HepG2 (cell line): Measurements from ENCODE around the gene DISP2. TPM values are rescaled to one million over a fixed set of nuclear protein-coding genes. Genes with fewer than 3 reads are reported as not detected.

Experiments
- KAT8 ChIP-seq: IDR thresholded peaks from 2 replicates; pipeline ENCODE4 v1.6.1; 2016; ENCODE audit warnings: missing genetic modification reagents, missing compliant biosample characterization
- KDM2A ChIP-seq: sonication (generic); formaldehyde crosslinking; IDR thresholded peaks from 2 replicates; pipeline ENCODE4 v1.4.0; 2020; ENCODE audit warnings: low read depth, missing genetic modification reagents, borderline replicate concordance
- RELA ChIP-seq: sonication (generic); formaldehyde crosslinking; IDR thresholded peaks from 2 replicates; pipeline ENCODE4 v1.4.0; 2020; ENCODE audit warnings: missing genetic modification reagents
- SIN3A ChIP-seq: IDR thresholded peaks from 2 replicates; pipeline ENCODE4 v1.6.1; 2011; ENCODE audit warnings: low read depth, mild to moderate bottlenecking, control low read depth, low read length, borderline replicate concordance
- SNRNP70 ChIP-seq: fragments of 200-400 bp; formaldehyde crosslinking; IDR thresholded peaks from 2 replicates; pipeline ENCODE4 v1.6.1; 2017; ENCODE audit warnings: mild to moderate bottlenecking, low read depth, low read length, moderate library complexity
- SOX13 ChIP-seq, 3 experiments: fragments of 450-650 bp in 1 of 3; sonication (generic) in 1 of 3; formaldehyde crosslinking in 1 of 3; IDR thresholded peaks in 2 of 3; conservative IDR thresholded peaks in 1 of 3; 2 replicates each; pipeline versions ENCODE4 v1.5.0 to v1.6.1; 2016 to 2020; ENCODE audit warnings: antibody characterized with exemption in 1 of 3, mild to moderate bottlenecking in 1 of 3, missing compliant biosample characterization in 1 of 3, missing genetic modification reagents in 1 of 3, moderate library complexity in 1 of 3
- SOX6 ChIP-seq, 2 experiments: fragments of 450-650 bp in 1 of 2; sonication (generic) in 1 of 2; formaldehyde crosslinking in 1 of 2; IDR thresholded peaks; 2 replicates each; pipeline versions ENCODE4 v1.4.0 to v1.6.1; 2017 to 2020; ENCODE audit warnings: antibody characterized with exemption in 1 of 2, mild to moderate bottlenecking in 1 of 2, missing genetic modification reagents in 1 of 2
- SRY ChIP-seq: sonication (generic); formaldehyde crosslinking; IDR thresholded peaks from 2 replicates; pipeline ENCODE4 v1.8.0; 2022; ENCODE audit warnings: mild to moderate bottlenecking, missing genetic modification reagents
- ZMYM4 ChIP-seq: sonication (generic); formaldehyde crosslinking; IDR thresholded peaks from 2 replicates; pipeline ENCODE4 v1.8.1; 2023; ENCODE audit warnings: mild to moderate bottlenecking, missing genetic modification reagents
- ZNF776 ChIP-seq: sonication (generic); formaldehyde crosslinking; IDR thresholded peaks from 2 replicates; pipeline ENCODE4 v1.4.0; 2020; ENCODE audit warnings: mild to moderate bottlenecking, missing genetic modification reagents
- ZNF839 ChIP-seq: sonication (generic); formaldehyde crosslinking; IDR thresholded peaks from 2 replicates; pipeline ENCODE4 v1.4.0; 2020; ENCODE audit warnings: missing genetic modification reagents, mild to moderate bottlenecking, borderline replicate concordance
- polyA plus RNA-seq, 8 experiments: library from polyadenylated mRNA; depleted of rRNA in 3 of 8; stranded (reverse) in 7 of 8; unstranded in 1 of 8; fragments of >200 nt; fragmentation: Illumina TruSeq in 4 of 8; extraction: Trizol in 4 of 8; gene quantifications; 2 replicates each; pipeline versions ENCODE4 v1.2.1 to v1.2.3, GENCODE V29; 2011 to 2016; ENCODE audit warnings: low read depth in 4 of 8, missing spikeins in 1 of 8, mixed read lengths in 1 of 8; ENCODE audit not compliant: insufficient read depth in 1 of 8
- total RNA-seq, 5 experiments: library from RNA; depleted of rRNA; stranded (reverse); fragments of >200 nt; fragmentation: Illumina TruSeq; extraction: Trizol; gene quantifications; 2 replicates each; pipeline ENCODE4 v1.2.3, GENCODE V29; 2016; ENCODE audit warnings: low read depth in 1 of 5
- TF ChIP-seq, protein P1 (sequence below): sonication (generic); formaldehyde crosslinking; IDR thresholded peaks from 2 replicates; pipeline ENCODE4 v1.5.0; 2020; ENCODE audit warnings: mild to moderate bottlenecking, missing genetic modification reagents
- TF ChIP-seq, protein P2 (sequence below): fragments of 450-650 bp; IDR thresholded peaks from 2 replicates; pipeline ENCODE4 v1.6.1; 2016
- TF ChIP-seq, protein P3 (sequence below): sonication (generic); formaldehyde crosslinking; IDR thresholded peaks from 2 replicates; pipeline ENCODE4 v1.4.0; 2020; ENCODE audit warnings: mild to moderate bottlenecking, missing genetic modification reagents
- TF ChIP-seq, protein P4 (sequence below): sonication (generic); formaldehyde crosslinking; IDR thresholded peaks from 2 replicates; pipeline ENCODE4 v1.4.0; 2020; ENCODE audit warnings: missing genetic modification reagents, borderline replicate concordance
- TF ChIP-seq, protein P5 (sequence below): sonication (generic); formaldehyde crosslinking; IDR thresholded peaks from 2 replicates; pipeline ENCODE4 v1.5.1; 2020; ENCODE audit warnings: mild to moderate bottlenecking, missing genetic modification reagents, moderate library complexity

DISP2 gene
- total and polyA plus RNA-seq, 2 of the 13 experiments (the other 11 are each of a cell fraction or from before 2014, with no cell fraction given): 0.09 to 0.32 TPM

DNA sequence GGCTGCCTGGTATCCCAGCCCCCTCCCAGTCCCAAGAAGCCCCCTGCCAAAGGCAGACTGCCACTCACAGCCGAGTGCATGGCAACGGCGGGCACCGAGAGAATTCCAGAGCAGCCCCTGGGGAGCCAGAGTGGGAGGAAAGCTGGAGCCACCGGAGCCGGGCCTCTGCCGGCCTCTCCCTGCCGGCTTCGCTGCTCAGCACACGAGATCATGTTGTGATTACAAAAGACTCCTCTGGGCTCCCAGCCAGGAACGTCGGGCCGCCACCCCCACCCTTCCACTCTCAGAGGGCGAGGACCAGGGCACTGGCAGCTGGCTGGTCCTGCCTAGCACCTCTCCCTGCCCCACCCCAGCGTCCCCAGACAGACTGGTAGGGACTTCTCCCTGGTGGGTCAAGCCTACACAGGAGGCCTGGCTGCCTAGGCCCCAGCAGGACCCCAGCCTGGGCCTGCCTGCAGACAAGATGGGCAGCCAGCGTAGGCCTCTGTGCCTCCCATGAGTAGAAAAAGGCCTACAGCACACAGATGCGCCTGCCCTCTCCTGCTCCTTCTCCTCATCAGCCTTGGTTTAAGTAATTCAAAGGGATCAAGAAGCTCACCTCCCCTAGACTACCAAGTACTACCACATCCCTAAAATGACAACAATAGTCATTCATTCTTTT, 17.1 kb upstream of the DISP2 start, which contains the start of gene CCDC9B (continued):
- TF ChIP-seq, protein P1, sequence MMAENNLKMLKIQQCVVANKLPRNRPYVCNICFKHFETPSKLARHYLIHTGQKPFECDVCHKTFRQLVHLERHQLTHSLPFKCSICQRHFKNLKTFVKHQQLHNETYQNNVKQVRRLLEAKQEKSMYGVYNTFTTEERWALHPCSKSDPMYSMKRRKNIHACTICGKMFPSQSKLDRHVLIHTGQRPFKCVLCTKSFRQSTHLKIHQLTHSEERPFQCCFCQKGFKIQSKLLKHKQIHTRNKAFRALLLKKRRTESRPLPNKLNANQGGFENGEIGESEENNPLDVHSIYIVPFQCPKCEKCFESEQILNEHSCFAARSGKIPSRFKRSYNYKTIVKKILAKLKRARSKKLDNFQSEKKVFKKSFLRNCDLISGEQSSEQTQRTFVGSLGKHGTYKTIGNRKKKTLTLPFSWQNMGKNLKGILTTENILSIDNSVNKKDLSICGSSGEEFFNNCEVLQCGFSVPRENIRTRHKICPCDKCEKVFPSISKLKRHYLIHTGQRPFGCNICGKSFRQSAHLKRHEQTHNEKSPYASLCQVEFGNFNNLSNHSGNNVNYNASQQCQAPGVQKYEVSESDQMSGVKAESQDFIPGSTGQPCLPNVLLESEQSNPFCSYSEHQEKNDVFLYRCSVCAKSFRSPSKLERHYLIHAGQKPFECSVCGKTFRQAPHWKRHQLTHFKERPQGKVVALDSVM (CRISPR knock-in tag): peak; percentile 57; the same call in 1 of the 2 replicates
- TF ChIP-seq RELA (0 out of 2 replicates have a peak, but pooled peaks have one; percentile 67), ZNF776 (CRISPR knock-in tag) (no peak), SRY (0 out of 2 replicates have a peak, but pooled peaks have one; percentile 36), ZNF839 (CRISPR knock-in tag) (no peak), ZMYM4 (CRISPR knock-in tag) (0 out of 2 replicates have a peak, but pooled peaks have one; percentile 4), KDM2A (CRISPR knock-in tag) (no peak; the same call in 1 of the 2 replicates), SOX6 (IDR thresholded peaks at IDR 0.05) (no peak), SOX6 (CRISPR knock-in tag; IDR thresholded peaks at IDR 0.05) (peak; percentile 47; the same call in 1 of the 2 replicates), SIN3A (0 out of 2 replicates have a peak, but pooled peaks have one; percentile 66), SOX13 (IDR thresholded peaks at IDR 0.05) (no peak), SOX13 (CRISPR knock-in tag; conservative IDR thresholded peaks at IDR 0.05 in 1 of 2, IDR thresholded peaks at IDR 0.05 in 1 of 2) (peak in 1 of 2 experiments; percentile 40; a peak in 1 of 4 replicates), KAT8 (CRISPR knock-in tag) (peak; percentile 45), SNRNP70 (no peak)
- TF ChIP-seq, protein P2, sequence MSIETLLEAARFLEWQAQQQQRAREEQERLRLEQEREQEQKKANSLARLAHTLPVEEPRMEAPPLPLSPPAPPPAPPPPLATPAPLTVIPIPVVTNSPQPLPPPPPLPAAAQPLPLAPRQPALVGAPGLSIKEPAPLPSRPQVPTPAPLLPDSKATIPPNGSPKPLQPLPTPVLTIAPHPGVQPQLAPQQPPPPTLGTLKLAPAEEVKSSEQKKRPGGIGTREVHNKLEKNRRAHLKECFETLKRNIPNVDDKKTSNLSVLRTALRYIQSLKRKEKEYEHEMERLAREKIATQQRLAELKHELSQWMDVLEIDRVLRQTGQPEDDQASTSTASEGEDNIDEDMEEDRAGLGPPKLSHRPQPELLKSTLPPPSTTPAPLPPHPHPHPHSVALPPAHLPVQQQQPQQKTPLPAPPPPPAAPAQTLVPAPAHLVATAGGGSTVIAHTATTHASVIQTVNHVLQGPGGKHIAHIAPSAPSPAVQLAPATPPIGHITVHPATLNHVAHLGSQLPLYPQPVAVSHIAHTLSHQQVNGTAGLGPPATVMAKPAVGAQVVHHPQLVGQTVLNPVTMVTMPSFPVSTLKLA: 0 out of 2 replicates have a peak, but pooled peaks have one; percentile 3
- TF ChIP-seq, protein P3, sequence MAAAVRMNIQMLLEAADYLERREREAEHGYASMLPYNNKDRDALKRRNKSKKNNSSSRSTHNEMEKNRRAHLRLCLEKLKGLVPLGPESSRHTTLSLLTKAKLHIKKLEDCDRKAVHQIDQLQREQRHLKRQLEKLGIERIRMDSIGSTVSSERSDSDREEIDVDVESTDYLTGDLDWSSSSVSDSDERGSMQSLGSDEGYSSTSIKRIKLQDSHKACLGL (CRISPR knock-in tag): peak; percentile 51
- TF ChIP-seq, protein P4, sequence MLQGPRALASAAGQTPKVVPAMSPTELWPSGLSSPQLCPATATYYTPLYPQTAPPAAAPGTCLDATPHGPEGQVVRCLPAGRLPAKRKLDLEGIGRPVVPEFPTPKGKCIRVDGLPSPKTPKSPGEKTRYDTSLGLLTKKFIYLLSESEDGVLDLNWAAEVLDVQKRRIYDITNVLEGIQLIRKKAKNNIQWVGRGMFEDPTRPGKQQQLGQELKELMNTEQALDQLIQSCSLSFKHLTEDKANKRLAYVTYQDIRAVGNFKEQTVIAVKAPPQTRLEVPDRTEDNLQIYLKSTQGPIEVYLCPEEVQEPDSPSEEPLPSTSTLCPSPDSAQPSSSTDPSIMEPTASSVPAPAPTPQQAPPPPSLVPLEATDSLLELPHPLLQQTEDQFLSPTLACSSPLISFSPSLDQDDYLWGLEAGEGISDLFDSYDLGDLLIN (CRISPR knock-in tag): no peak
- TF ChIP-seq, protein P5, sequence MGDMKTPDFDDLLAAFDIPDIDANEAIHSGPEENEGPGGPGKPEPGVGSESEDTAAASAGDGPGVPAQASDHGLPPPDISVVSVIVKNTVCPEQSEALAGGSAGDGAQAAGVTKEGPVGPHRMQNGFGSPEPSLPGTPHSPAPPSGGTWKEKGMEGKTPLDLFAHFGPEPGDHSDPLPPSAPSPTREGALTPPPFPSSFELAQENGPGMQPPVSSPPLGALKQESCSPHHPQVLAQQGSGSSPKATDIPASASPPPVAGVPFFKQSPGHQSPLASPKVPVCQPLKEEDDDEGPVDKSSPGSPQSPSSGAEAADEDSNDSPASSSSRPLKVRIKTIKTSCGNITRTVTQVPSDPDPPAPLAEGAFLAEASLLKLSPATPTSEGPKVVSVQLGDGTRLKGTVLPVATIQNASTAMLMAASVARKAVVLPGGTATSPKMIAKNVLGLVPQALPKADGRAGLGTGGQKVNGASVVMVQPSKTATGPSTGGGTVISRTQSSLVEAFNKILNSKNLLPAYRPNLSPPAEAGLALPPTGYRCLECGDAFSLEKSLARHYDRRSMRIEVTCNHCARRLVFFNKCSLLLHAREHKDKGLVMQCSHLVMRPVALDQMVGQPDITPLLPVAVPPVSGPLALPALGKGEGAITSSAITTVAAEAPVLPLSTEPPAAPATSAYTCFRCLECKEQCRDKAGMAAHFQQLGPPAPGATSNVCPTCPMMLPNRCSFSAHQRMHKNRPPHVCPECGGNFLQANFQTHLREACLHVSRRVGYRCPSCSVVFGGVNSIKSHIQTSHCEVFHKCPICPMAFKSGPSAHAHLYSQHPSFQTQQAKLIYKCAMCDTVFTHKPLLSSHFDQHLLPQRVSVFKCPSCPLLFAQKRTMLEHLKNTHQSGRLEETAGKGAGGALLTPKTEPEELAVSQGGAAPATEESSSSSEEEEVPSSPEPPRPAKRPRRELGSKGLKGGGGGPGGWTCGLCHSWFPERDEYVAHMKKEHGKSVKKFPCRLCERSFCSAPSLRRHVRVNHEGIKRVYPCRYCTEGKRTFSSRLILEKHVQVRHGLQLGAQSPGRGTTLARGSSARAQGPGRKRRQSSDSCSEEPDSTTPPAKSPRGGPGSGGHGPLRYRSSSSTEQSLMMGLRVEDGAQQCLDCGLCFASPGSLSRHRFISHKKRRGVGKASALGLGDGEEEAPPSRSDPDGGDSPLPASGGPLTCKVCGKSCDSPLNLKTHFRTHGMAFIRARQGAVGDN (CRISPR knock-in tag): peak; percentile 84
